ENCODE results near the gene ATOSB. TPM values are rescaled to one million over a fixed set of nuclear protein-coding genes. Genes with fewer than 3 reads are reported as not detected.

ATOSB gene
- total RNA-seq, 5 donors from 2014 or later (not counting 1 experiment from before 2014, with no cell fraction given), result 4.7 to 12.7 (median 8.9) TPM

GRCh38 chr9:35079426-35080341 lies 36.0 kb downstream of the ATOSB start, which contains the start of gene FANCG:
FANCG (minus strand) TSS chr9:35079942; CDS start chr9:35079524, 418 bp downstream.
- no peaks in the 10 kb centered on the region for H3K27me3 ChIP-seq (replicated peaks in 1 of 2; ENCODE audit: control insufficient read depth in 2 of 2, extremely low read depth in 1 of 2, insufficient read depth in 2 of 2, low read length in 1 of 2)
- peaks cover 8 to 18% of the 10 kb centered on the region in 2 experiments for H3K4me1 ChIP-seq (ENCODE audit: control insufficient read depth in 1 of 2, extremely low read depth in 1 of 2, insufficient read depth in 2 of 2, low read length in 2 of 2)
- peak; percentile 44 to 83 (median 65) for DNase-seq
- Mint-ChIP-seq H3K36me3 (peaks cover 5% of the 10 kb centered on the region), H3K4me1 (peaks cover 17 to 24% (median 24%) of the 10 kb centered on the region in 3 donors), H3K27me3 (no peaks in the 10 kb centered on the region), H3K9me3 (no peaks in the 10 kb centered on the region), H3K27ac (peak within 1 kb of the TSS; percentile 88 to 89), H3K4me3 (peak within 1 kb of the TSS; percentile 84 to 98 (median 94))
- H3K36me3 ChIP-seq (ENCODE audit: control insufficient read depth in 2 of 2, extremely low read depth in 1 of 2, insufficient read depth in 1 of 2, low read length in 1 of 2), result peaks cover 0 to 4% of the 10 kb centered on the region in 2 donors
- H3K4me3 ChIP-seq (ENCODE audit: control insufficient read depth in 1 of 2, extremely low read depth in 1 of 2, low read length in 1 of 2), result peak within 1 kb of the TSS; percentile 74 to 83
- ATAC-seq (replicated peaks in 1 of 4), result peak; percentile 93 to 95 (median 94)
- under 1% methylated on average over 61 of the region's 67 CpGs for WGBS (ENCODE audit: insufficient coverage)
- POLR2A ChIA-PET, result interaction anchor here (0.6 to 1.6 kb wide), 7 partner anchors 9 to 652 kb away, joined by 3 to 11 read pairs (median 6); partner anchors contain the start of gene TLN1 (in 1 of the 2)
- CTCF ChIA-PET, result interaction anchor here (0.5 to 1.8 kb wide), 11 partner anchors 8 to 1025 kb away, joined by 3 to 15 read pairs (median 4); partner anchors contain the start of gene STOML2 (in 1 of the 2)
- H3K27ac ChIP-seq (ENCODE audit: low read length), result peak within 1 kb of the TSS; percentile 32
- no peaks in the 10 kb centered on the region for H3K9me3 ChIP-seq

GRCh38 chr9:35079041-35079425 lies 36.6 kb downstream of the ATOSB start:
- ChIA-PET CTCF (interaction anchor here in 1 of 2 donors (1.1 to 1.8 kb wide), 4 partner anchors 8 to 38 kb away, joined by 4 to 15 read pairs (median 9); partner anchors contain the start of gene STOML2), POLR2A (interaction anchor here in 1 of 2 donors (1.0 to 1.6 kb wide), 3 partner anchors 10 to 19 kb away, joined by 3 to 9 read pairs (median 4); no protein-coding TSS in a partner anchor)
- ATAC-seq (replicated peaks in 1 of 4) (no peak), DNase-seq (no peak)
- peak overlapping the region; percentile 32 for H3K27ac ChIP-seq (ENCODE audit: low read length)
- H3K27me3 ChIP-seq (replicated peaks in 1 of 2; ENCODE audit: control insufficient read depth in 2 of 2, extremely low read depth in 1 of 2, insufficient read depth in 2 of 2, low read length in 1 of 2), result no peaks in the 10 kb centered on the region
- no peaks in the 10 kb centered on the region for H3K27me3 Mint-ChIP-seq
- H3K4me1 Mint-ChIP-seq, result peaks cover 17 to 24% (median 24%) of the 10 kb centered on the region in 3 donors
- H3K4me3 ChIP-seq (ENCODE audit: control insufficient read depth in 1 of 2, extremely low read depth in 1 of 2, low read length in 1 of 2), result peak overlapping the region; percentile 74 to 83
- peaks cover 0 to 4% of the 10 kb centered on the region in 2 donors for H3K36me3 ChIP-seq (ENCODE audit: control insufficient read depth in 2 of 2, extremely low read depth in 1 of 2, insufficient read depth in 1 of 2, low read length in 1 of 2)
- peaks cover 8 to 18% of the 10 kb centered on the region in 2 experiments for H3K4me1 ChIP-seq (ENCODE audit: control insufficient read depth in 1 of 2, extremely low read depth in 1 of 2, insufficient read depth in 2 of 2, low read length in 2 of 2)
- H3K9me3 Mint-ChIP-seq, result no peaks in the 10 kb centered on the region
- H3K36me3 Mint-ChIP-seq, result peaks cover 5% of the 10 kb centered on the region
- H3K4me3 Mint-ChIP-seq, result peak overlapping the region; percentile 84 to 98 (median 94)
- no peak overlapping the region for H3K27ac Mint-ChIP-seq
- no peaks in the 10 kb centered on the region for H3K9me3 ChIP-seq
- 24% methylated on average over 8 of the region's 10 CpGs for WGBS (ENCODE audit: insufficient coverage)

- no peak overlapping the region for H3K27ac ChIP-seq (ENCODE audit: low read length)
- Mint-ChIP-seq H3K27me3 (no peaks in the 10 kb centered on the region), H3K9me3 (no peaks in the 10 kb centered on the region), H3K36me3 (peaks cover 5% of the 10 kb centered on the region), H3K27ac (no peak overlapping the region), H3K4me3 (peak overlapping the region; percentile 84 to 98 (median 94)), H3K4me1 (peaks cover 18 to 28% (median 28%) of the 10 kb centered on the region in 3 donors)
- H3K36me3 ChIP-seq (ENCODE audit: control insufficient read depth in 2 of 2, extremely low read depth in 1 of 2, insufficient read depth in 1 of 2, low read length in 1 of 2), result peaks cover 0 to 4% of the 10 kb centered on the region in 2 donors
- ChIA-PET POLR2A (interaction anchor here in 1 of 2 donors (1.0 kb wide), 1 partner anchor 20 kb away, joined by 4 read pairs; no protein-coding TSS in a partner anchor), CTCF (interaction anchor here in 1 of 2 donors (0.6 kb wide), 1 partner anchor 583 kb away, joined by 3 read pairs; no protein-coding TSS in a partner anchor)
- ATAC-seq (replicated peaks in 1 of 4) (no peak), DNase-seq (no peak)
- peaks cover 8 to 21% of the 10 kb centered on the region in 2 experiments for H3K4me1 ChIP-seq (ENCODE audit: control insufficient read depth in 1 of 2, extremely low read depth in 1 of 2, insufficient read depth in 2 of 2, low read length in 2 of 2)
- 75% methylated on average over 3 of the region's 4 CpGs for WGBS (ENCODE audit: insufficient coverage)
- no peaks in the 10 kb centered on the region for H3K9me3 ChIP-seq
- H3K27me3 ChIP-seq (replicated peaks in 1 of 2; ENCODE audit: control insufficient read depth in 2 of 2, extremely low read depth in 1 of 2, insufficient read depth in 2 of 2, low read length in 1 of 2), result no peaks in the 10 kb centered on the region
- no peak overlapping the region for H3K4me3 ChIP-seq (ENCODE audit: control insufficient read depth in 1 of 2, extremely low read depth in 1 of 2, low read length in 1 of 2)
Measured at GRCh38 chr9:35078066-35078465, 37.6 kb downstream of the ATOSB start.

GRCh38 chr9:35076848-35077247 lies 38.8 kb downstream of the ATOSB start:
- no peak for DNase-seq
- H3K9me3 ChIP-seq, result no peaks in the 10 kb centered on the region
- peaks cover 9 to 26% of the 10 kb centered on the region in 2 experiments for H3K4me1 ChIP-seq (ENCODE audit: control insufficient read depth in 1 of 2, extremely low read depth in 1 of 2, insufficient read depth in 2 of 2, low read length in 2 of 2)
- no peak overlapping the region for H3K27ac ChIP-seq (ENCODE audit: low read length)
- no peak overlapping the region for H3K27ac Mint-ChIP-seq
- CTCF ChIA-PET, result interaction anchor here in 1 of 2 donors (0.9 kb wide), 1 partner anchor 20 kb away, joined by 4 read pairs; the partner anchor contains the start of gene PIGO
- H3K36me3 ChIP-seq (ENCODE audit: control insufficient read depth in 2 of 2, extremely low read depth in 1 of 2, insufficient read depth in 1 of 2, low read length in 1 of 2), result peaks cover 0 to 4% of the 10 kb centered on the region in 2 donors
- ATAC-seq (replicated peaks in 1 of 4), result no peak
- peaks cover 23 to 33% (median 33%) of the 10 kb centered on the region in 3 donors for H3K4me1 Mint-ChIP-seq
- H3K4me3 Mint-ChIP-seq, result peak overlapping the region in 2 of 3 donors; percentile 5 to 18
- no peaks in the 10 kb centered on the region for H3K27me3 Mint-ChIP-seq
- POLR2A ChIA-PET, result interaction anchor here in 1 of 2 donors (0.6 to 0.7 kb wide), 2 partner anchors 49 to 898 kb away, joined by 4 to 5 read pairs; no protein-coding TSS in a partner anchor
- WGBS (ENCODE audit: insufficient coverage), result 94% methylated on average over 3 of the region's 4 CpGs
- H3K4me3 ChIP-seq (ENCODE audit: control insufficient read depth in 1 of 2, extremely low read depth in 1 of 2, low read length in 1 of 2), result no peak overlapping the region
- H3K36me3 Mint-ChIP-seq, result peaks cover 5% of the 10 kb centered on the region
- no peaks in the 10 kb centered on the region for H3K9me3 Mint-ChIP-seq
- no peaks in the 10 kb centered on the region for H3K27me3 ChIP-seq (replicated peaks in 1 of 2; ENCODE audit: control insufficient read depth in 2 of 2, extremely low read depth in 1 of 2, insufficient read depth in 2 of 2, low read length in 1 of 2)

GRCh38 chr9:35075358-35075757 lies 40.3 kb downstream of the ATOSB start:
- ATAC-seq (replicated peaks in 1 of 4) (no peak), DNase-seq (no peak)
- Mint-ChIP-seq H3K4me1 (peaks cover 32 to 45% (median 44%) of the 10 kb centered on the region in 3 donors), H3K9me3 (no peaks in the 10 kb centered on the region), H3K4me3 (no peak overlapping the region), H3K27me3 (no peaks in the 10 kb centered on the region), H3K27ac (no peak overlapping the region), H3K36me3 (peaks cover 5% of the 10 kb centered on the region)
- 100% methylated on average over 2 of the region's 4 CpGs for WGBS (ENCODE audit: insufficient coverage)
- Histone ChIP-seq H3K27ac (ENCODE audit: low read length) (no peak overlapping the region), H3K36me3 (ENCODE audit: control insufficient read depth in 2 of 2, extremely low read depth in 1 of 2, insufficient read depth in 1 of 2, low read length in 1 of 2) (peaks cover 0 to 4% of the 10 kb centered on the region in 2 donors), H3K27me3 (replicated peaks in 1 of 2; ENCODE audit: control insufficient read depth in 2 of 2, extremely low read depth in 1 of 2, insufficient read depth in 2 of 2, low read length in 1 of 2) (no peaks in the 10 kb centered on the region), H3K4me1 (ENCODE audit: control insufficient read depth in 1 of 2, extremely low read depth in 1 of 2, insufficient read depth in 2 of 2, low read length in 2 of 2) (peaks cover 16 to 32% of the 10 kb centered on the region in 2 experiments), H3K4me3 (ENCODE audit: control insufficient read depth in 1 of 2, extremely low read depth in 1 of 2, low read length in 1 of 2) (no peak overlapping the region), H3K9me3 (no peaks in the 10 kb centered on the region)
- CTCF ChIA-PET, result interaction anchor here in 1 of 2 donors (0.7 kb wide), 1 partner anchor 8 kb away, joined by 3 read pairs; no protein-coding TSS in a partner anchor
- POLR2A ChIA-PET, result no interaction called here

- peaks cover 33 to 46% (median 44%) of the 10 kb centered on the region in 3 donors for H3K4me1 Mint-ChIP-seq
- Histone ChIP-seq H3K4me3 (ENCODE audit: control insufficient read depth in 1 of 2, extremely low read depth in 1 of 2, low read length in 1 of 2) (no peak overlapping the region), H3K27ac (ENCODE audit: low read length) (no peak overlapping the region), H3K4me1 (ENCODE audit: control insufficient read depth in 1 of 2, extremely low read depth in 1 of 2, insufficient read depth in 2 of 2, low read length in 2 of 2) (peaks cover 22 to 36% of the 10 kb centered on the region in 2 experiments), H3K27me3 (replicated peaks in 1 of 2; ENCODE audit: control insufficient read depth in 2 of 2, extremely low read depth in 1 of 2, insufficient read depth in 2 of 2, low read length in 1 of 2) (no peaks in the 10 kb centered on the region), H3K36me3 (ENCODE audit: control insufficient read depth in 2 of 2, extremely low read depth in 1 of 2, insufficient read depth in 1 of 2, low read length in 1 of 2) (peaks cover 3 to 4% of the 10 kb centered on the region in 2 donors), H3K9me3 (no peaks in the 10 kb centered on the region)
- ChIA-PET CTCF (no interaction called here), POLR2A (no interaction called here)
- H3K27ac Mint-ChIP-seq, result no peak overlapping the region
- no peak for ATAC-seq (replicated peaks in 1 of 4)
- no peak overlapping the region for H3K4me3 Mint-ChIP-seq
- no peaks in the 10 kb centered on the region for H3K27me3 Mint-ChIP-seq
- H3K9me3 Mint-ChIP-seq, result no peaks in the 10 kb centered on the region
- no peak for DNase-seq
- 100% methylated on average over 5 of the region's 8 CpGs for WGBS (ENCODE audit: insufficient coverage)
- peaks cover 5% of the 10 kb centered on the region for H3K36me3 Mint-ChIP-seq
Measured at GRCh38 chr9:35074791-35075190, 40.9 kb downstream of the ATOSB start.

Data from T-cell (primary cell).